SH-SY5Y (cell line): ENCODE measurements around the gene BPIFB4.

Experiments used
- GATA2 ChIP-seq: IDR thresholded peaks from 2 replicates; pipeline ENCODE4 v1.6.1; 2011; ENCODE audit warnings: mild to moderate bottlenecking, low read depth, low read length
- GATA3 ChIP-seq: IDR thresholded peaks from 2 replicates; pipeline ENCODE4 v1.6.1; 2011; ENCODE audit warnings: low read depth, mild to moderate bottlenecking, low read length, moderate library complexity

DNA sequence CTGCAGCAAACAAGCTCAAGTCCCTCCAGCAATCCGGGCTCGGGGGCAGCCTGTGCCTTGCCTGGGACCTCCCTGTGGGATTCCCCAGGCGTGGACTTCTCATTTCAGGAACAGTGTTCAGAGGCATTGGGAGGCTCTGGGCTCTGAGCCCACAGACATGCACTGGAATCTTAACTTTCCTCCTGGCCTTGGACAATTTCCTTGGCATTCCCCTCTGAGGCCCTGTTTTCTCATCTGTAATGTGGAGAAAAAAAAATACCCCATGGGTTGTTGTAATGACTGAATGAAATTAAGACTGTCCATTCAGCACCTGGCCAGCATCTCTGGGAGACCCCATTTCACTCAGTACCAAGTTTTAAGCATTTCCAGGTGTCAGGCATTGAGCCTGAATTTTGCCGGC, 17.6 kb downstream of the BPIFB4 start:
- no peak for TF ChIP-seq GATA3
- TF ChIP-seq GATA2 = no peak
